Measurements from ENCODE around the gene LIMS1.

DNA sequence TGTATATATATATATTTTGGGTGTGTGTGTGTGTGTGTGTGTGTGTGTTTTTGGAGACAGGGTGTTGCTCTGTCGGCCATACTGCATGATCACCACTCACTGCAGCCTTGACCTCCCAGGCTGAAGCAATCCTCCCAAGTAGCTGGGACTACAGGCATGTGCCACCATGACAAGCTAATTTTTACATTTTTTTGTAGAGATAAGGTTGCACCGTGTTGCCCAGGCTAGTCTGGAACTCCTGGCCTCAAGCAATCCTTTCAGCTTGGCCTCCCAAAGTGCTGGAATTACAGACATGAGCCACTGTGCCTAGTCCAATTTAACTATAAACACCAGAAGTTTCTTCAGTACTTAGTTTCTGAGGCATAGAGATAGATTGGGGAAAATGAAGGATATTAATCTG is 18.3 kb downstream of the LIMS1 start:
- TF ChIP-seq POLR2A (IDR thresholded peaks at IDR 0.05) = no peak
- TF ChIP-seq, protein P1, sequence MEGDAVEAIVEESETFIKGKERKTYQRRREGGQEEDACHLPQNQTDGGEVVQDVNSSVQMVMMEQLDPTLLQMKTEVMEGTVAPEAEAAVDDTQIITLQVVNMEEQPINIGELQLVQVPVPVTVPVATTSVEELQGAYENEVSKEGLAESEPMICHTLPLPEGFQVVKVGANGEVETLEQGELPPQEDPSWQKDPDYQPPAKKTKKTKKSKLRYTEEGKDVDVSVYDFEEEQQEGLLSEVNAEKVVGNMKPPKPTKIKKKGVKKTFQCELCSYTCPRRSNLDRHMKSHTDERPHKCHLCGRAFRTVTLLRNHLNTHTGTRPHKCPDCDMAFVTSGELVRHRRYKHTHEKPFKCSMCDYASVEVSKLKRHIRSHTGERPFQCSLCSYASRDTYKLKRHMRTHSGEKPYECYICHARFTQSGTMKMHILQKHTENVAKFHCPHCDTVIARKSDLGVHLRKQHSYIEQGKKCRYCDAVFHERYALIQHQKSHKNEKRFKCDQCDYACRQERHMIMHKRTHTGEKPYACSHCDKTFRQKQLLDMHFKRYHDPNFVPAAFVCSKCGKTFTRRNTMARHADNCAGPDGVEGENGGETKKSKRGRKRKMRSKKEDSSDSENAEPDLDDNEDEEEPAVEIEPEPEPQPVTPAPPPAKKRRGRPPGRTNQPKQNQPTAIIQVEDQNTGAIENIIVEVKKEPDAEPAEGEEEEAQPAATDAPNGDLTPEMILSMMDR (IDR thresholded peaks at IDR 0.05) = no peak
- TF ChIP-seq POLR2AphosphoS5 (IDR thresholded peaks at IDR 0.05) = no peak

Measured in prostate gland (tissue), 2 donors.